Stomach (tissue), 9 donors: ENCODE data around the gene RGS19. TPM values are rescaled to one million over a fixed set of nuclear protein-coding genes. Genes with fewer than 3 reads are reported as not detected.

Source experiments
- DNase-seq, 2 donors: peaks; one replicate each; pipeline versions ENCODE4 v3.0.0 to v3.0.0-alpha.2; 2013 to 2019
- H3K27ac ChIP-seq, 5 donors: fragments of 200-600 bp in 4 of 5; sonication (generic) in 4 of 5; one replicate each; pipeline ENCODE4 v1.5.1; 2013 to 2019; ENCODE audit warnings: mild to moderate bottlenecking in 1 of 5, moderate library complexity in 1 of 5
- H3K27me3 ChIP-seq, 3 donors: fragments of 200-600 bp; sonication (generic); one replicate each; pipeline ENCODE4 v1.5.1; 2017 to 2019; ENCODE audit warnings: mixed run types in 1 of 3
- H3K36me3 ChIP-seq, 4 donors: fragments of 200-600 bp; sonication (generic); 1 replicate in 3 of 4; 2 replicates in 1 of 4; pipeline ENCODE4 v1.5.1; 2016 to 2019
- H3K4me1 ChIP-seq, 4 donors: fragments of 200-600 bp; sonication (generic); one replicate each; pipeline ENCODE4 v1.5.1; 2016 to 2019
- H3K4me3 ChIP-seq, 4 donors: fragments of 200-600 bp; sonication (generic) in 3 of 4; one replicate each; pipeline ENCODE4 v1.5.1; 2016 to 2019; ENCODE audit warnings: mild to moderate bottlenecking in 1 of 4
- H3K9me3 ChIP-seq, 4 donors: fragments of 200-600 bp; sonication (generic); one replicate each; pipeline ENCODE4 v1.5.1; 2016 to 2019
- CTCF ChIP-seq, 7 experiments: fragments of 450-650 bp in 4 of 7; fragments of 200-600 bp in 3 of 7; sonication (generic) in 3 of 7; IDR thresholded peaks; one replicate each; pipeline ENCODE4 v1.5.1; 2016 to 2019; ENCODE audit warnings: antibody characterized with exemption in 7 of 7, control low read depth in 2 of 7, mild to moderate bottlenecking in 1 of 7
- EP300 ChIP-seq: sonication (generic); formaldehyde crosslinking; IDR thresholded peaks from one replicate; pipeline ENCODE4 v1.6.1; 2017; ENCODE audit warnings: antibody characterized with exemption
- POLR2A ChIP-seq, 4 donors: fragments of 450-650 bp; IDR thresholded peaks; one replicate each; pipeline ENCODE4 v1.6.1; 2016; ENCODE audit warnings: antibody characterized with exemption in 4 of 4, control low read depth in 2 of 4, mild to moderate bottlenecking in 1 of 4, moderate library complexity in 1 of 4
- POLR2AphosphoS5 ChIP-seq, 3 donors: sonication (generic); formaldehyde crosslinking; IDR thresholded peaks; one replicate each; pipeline ENCODE4 v1.6.1; 2016; ENCODE audit warnings: antibody characterized with exemption in 3 of 3
- WGBS, 5 donors: extraction: QIAGEN DNeasy Blood & Tissue Kit in 3 of 5; methylation state at CpG; one replicate each; pipeline versions ENCODE4 v1.1.5 to v1.1.7; 2013 to 2018; 5-methylcytosine and 5-hydroxymethylcytosine counted together
- intact Hi-C: fragments of 100-400 bp; cut with DNase I; formaldehyde crosslinking; loops from one replicate; pipeline ENCODE4 v1.15.1; 2023; ENCODE audit warnings: low total_unique reads
- polyA plus RNA-seq, 3 donors: library from polyadenylated mRNA; stranded (reverse); fragments of 200-250 nt; gene quantifications; one replicate each; pipeline ENCODE4 v1.2.3, GENCODE V29; 2013
- total RNA-seq, 5 donors: library from RNA; depleted of rRNA; stranded (reverse); fragments of >200 nt; gene quantifications; one replicate each; pipeline versions ENCODE4 v1.1.0 to v1.2.3, GENCODE V29; 2014 to 2016
- donor health status: healthy with polysubstance abuse.
- donor health status: Bipolar disorder and iron deficiency.
- donor health status: healthy.

Gene RGS19
- total and polyA plus RNA-seq, 8 donors = 3.1 to 17.2 (median 10.1) TPM; not detected in 3

GRCh38 chr20:64041781-64042053 lies 37.6 kb downstream of the RGS19 start:
- TF ChIP-seq POLR2A (IDR thresholded peaks at IDR 0.05) (no peak), EP300 (no peak), POLR2AphosphoS5 (IDR thresholded peaks at IDR 0.05) (no peak), CTCF (IDR thresholded peaks at IDR 0.05) (no peak)
- peaks cover 8 to 99% (median 75%) of the 10 kb centered on the region in 3 donors for H3K27me3 ChIP-seq
- H3K9me3 ChIP-seq = no peaks in the 10 kb centered on the region
- no peaks in the 10 kb centered on the region for H3K36me3 ChIP-seq
- WGBS, 5 donors = 17 to 28% (median 25%) methylated on average over 11 of the region's 11 CpGs; no CpG with 5 or more reads in 1 of the 5 donors
- no peak for DNase-seq
- peak overlapping the region in 3 of 4 donors; percentile 37 to 50 (median 41) for H3K4me3 ChIP-seq
- H3K4me1 ChIP-seq = peaks cover 32 to 52% (median 47%) of the 10 kb centered on the region in 4 donors
- peak overlapping the region in 4 of 5 donors; percentile 45 to 77 (median 48) for H3K27ac ChIP-seq
- intact Hi-C loops = no loop called here

- intact Hi-C loops = no loop called here
- 47 to 84% (median 60%) methylated on average over 8 to 15 of the region's 15 CpGs for WGBS, 5 donors
- Histone ChIP-seq H3K36me3 (no peaks in the 10 kb centered on the region), H3K9me3 (no peaks in the 10 kb centered on the region), H3K27ac (peak overlapping the region in 4 of 5 donors; percentile 45 to 61 (median 48)), H3K4me3 (peak overlapping the region in 1 of 4 donors; percentile 50), H3K27me3 (peaks cover 6 to 99% (median 75%) of the 10 kb centered on the region in 3 donors), H3K4me1 (peaks cover 32 to 52% (median 50%) of the 10 kb centered on the region in 4 donors)
- TF ChIP-seq CTCF (IDR thresholded peaks at IDR 0.05) = no peak
- no peak for TF ChIP-seq EP300
- no peak for TF ChIP-seq POLR2A (IDR thresholded peaks at IDR 0.05)
- DNase-seq = no peak
These were observed 38.1 kb downstream of the RGS19 start for GRCh38 chr20:64041040-64041780.

GRCh38 chr20:64040231-64041039 lies 38.9 kb downstream of the RGS19 start:
- peaks cover 32 to 58% (median 53%) of the 10 kb centered on the region in 4 donors for H3K4me1 ChIP-seq
- intact Hi-C loops = no loop called here
- H3K9me3 ChIP-seq = no peaks in the 10 kb centered on the region
- WGBS, 5 donors = 65 to 75% (median 68%) methylated on average over 9 to 12 of the region's 12 CpGs
- no peak overlapping the region for H3K4me3 ChIP-seq
- peaks cover 3 to 99% (median 72%) of the 10 kb centered on the region in 3 donors for H3K27me3 ChIP-seq
- no peak for DNase-seq
- H3K36me3 ChIP-seq = peaks cover 0 to 3% (median 3%) of the 10 kb centered on the region in 4 donors
- peak overlapping the region in 2 of 5 donors; percentile 5 to 61 for H3K27ac ChIP-seq
- TF ChIP-seq POLR2A (IDR thresholded peaks at IDR 0.05) = no peak
- no peak for TF ChIP-seq POLR2AphosphoS5 (IDR thresholded peaks at IDR 0.05)
- no peak for TF ChIP-seq EP300

- H3K27me3 ChIP-seq = peaks cover 0 to 90% (median 64%) of the 10 kb centered on the region in 3 donors
- H3K4me3 ChIP-seq = peak overlapping the region; percentile 48 to 67 (median 54)
- no peaks in the 10 kb centered on the region for H3K9me3 ChIP-seq
- peaks cover 0 to 12% (median 12%) of the 10 kb centered on the region in 4 donors for H3K36me3 ChIP-seq
- WGBS, 5 donors = 8 to 16% (median 14%) methylated on average over 14 to 17 of the region's 17 CpGs
- intact Hi-C loops = no loop called here
- peak overlapping the region in 4 of 5 donors; percentile 54 to 63 (median 59) for H3K27ac ChIP-seq
- DNase-seq = no peak
- TF ChIP-seq EP300 = no peak
- no peak for TF ChIP-seq CTCF (IDR thresholded peaks at IDR 0.05)
- no peak for TF ChIP-seq POLR2AphosphoS5 (IDR thresholded peaks at IDR 0.05)
- no peak for TF ChIP-seq POLR2A (IDR thresholded peaks at IDR 0.05)
- peaks cover 32 to 59% (median 54%) of the 10 kb centered on the region in 4 donors for H3K4me1 ChIP-seq
These were observed 39.8 kb downstream of the RGS19 start for GRCh38 chr20:64039293-64040160.
